Neuronal stem cell (in vitro differentiated cells): Measurements from ENCODE around the gene SLC25A4.

Experiments used
- DNase-seq: peaks from one replicate; pipeline ENCODE4 v3.0.0-alpha.2; 2013; ENCODE audit warnings: low spot score
- H2AFZ ChIP-seq: one replicate; pipeline ENCODE4 v1.6.1; 2013; ENCODE audit warnings: mild to moderate bottlenecking, low read length, inconsistent platforms
- H2AK5ac ChIP-seq: 2 replicates; pipeline ENCODE4 v1.6.1; 2013; ENCODE audit warnings: low read depth, mild to moderate bottlenecking, inconsistent platforms, low read length, moderate library complexity, mixed read lengths
- H2BK120ac ChIP-seq: 2 replicates; pipeline ENCODE4 v1.6.1; 2013; ENCODE audit warnings: low read depth, mild to moderate bottlenecking, inconsistent platforms, low read length, moderate library complexity, mixed read lengths
- H2BK12ac ChIP-seq: one replicate; pipeline ENCODE4 v1.6.1; 2013; ENCODE audit warnings: low read length, inconsistent platforms
- H2BK15ac ChIP-seq: 2 replicates; pipeline ENCODE4 v1.6.1; 2013; ENCODE audit warnings: mild to moderate bottlenecking, low read length, inconsistent platforms, mixed read lengths
- H2BK5ac ChIP-seq: one replicate; pipeline ENCODE4 v1.6.1; 2013; ENCODE audit warnings: inconsistent platforms, mild to moderate bottlenecking, low read length, moderate library complexity
- H3K14ac ChIP-seq: one replicate; pipeline ENCODE4 v1.6.1; 2013; ENCODE audit warnings: low read length, inconsistent platforms
- H3K18ac ChIP-seq: 2 replicates; pipeline ENCODE4 v1.6.1; 2013; ENCODE audit warnings: low read length, inconsistent platforms
- H3K23ac ChIP-seq: 2 replicates; pipeline ENCODE4 v1.6.1; 2013; ENCODE audit warnings: low read depth, mild to moderate bottlenecking, mixed read lengths, low read length, inconsistent platforms; ENCODE audit not compliant: poor library complexity
- H3K27ac ChIP-seq: replicated peaks from 3 replicates; pipeline ENCODE4 v1.5.1; 2013; ENCODE audit warnings: low read length, inconsistent platforms
- H3K27me3 ChIP-seq, 3 experiments: 2 replicates each; pipeline ENCODE4 v1.6.1; 2013; ENCODE audit warnings: low read length in 3 of 3, mild to moderate bottlenecking in 2 of 3, inconsistent platforms in 1 of 3, low read depth in 1 of 3, mixed read lengths in 1 of 3, moderate library complexity in 1 of 3; ENCODE audit not compliant: control insufficient read depth in 3 of 3, insufficient read depth in 3 of 3
- H3K36me3 ChIP-seq, 2 donors: replicated peaks in 1 of 2; 2 replicates each; pipeline ENCODE4 v1.6.1; 2013; ENCODE audit warnings: low read length in 2 of 2; ENCODE audit not compliant: control insufficient read depth in 2 of 2, insufficient read depth in 2 of 2
- H3K4ac ChIP-seq: 2 replicates; pipeline ENCODE4 v1.6.1; 2013; ENCODE audit warnings: inconsistent platforms, mild to moderate bottlenecking, low read length, moderate library complexity
- H3K4me1 ChIP-seq, 2 donors: 1 replicate in 1 of 2; 2 replicates in 1 of 2; pipeline ENCODE4 v1.6.1; 2013; ENCODE audit warnings: low read length in 2 of 2, low read depth in 1 of 2; ENCODE audit not compliant: control insufficient read depth in 2 of 2, insufficient read depth in 1 of 2
- H3K4me2 ChIP-seq: one replicate; pipeline ENCODE4 v1.6.1; 2013; ENCODE audit warnings: mild to moderate bottlenecking, low read length, inconsistent platforms; ENCODE audit not compliant: insufficient read depth, poor library complexity, severe bottlenecking
- H3K4me3 ChIP-seq, 2 donors: 2 replicates each; pipeline ENCODE4 v1.5.1; 2013; ENCODE audit warnings: low read length in 2 of 2, mild to moderate bottlenecking in 2 of 2, inconsistent platforms in 1 of 2, moderate library complexity in 1 of 2
- H3K79me1 ChIP-seq: one replicate; pipeline ENCODE4 v1.6.1; 2013; ENCODE audit warnings: low read depth, mild to moderate bottlenecking, inconsistent platforms, low read length, moderate library complexity
- H3K9ac ChIP-seq: one replicate; pipeline ENCODE4 v1.6.1; 2013; ENCODE audit warnings: mild to moderate bottlenecking, low read depth, low read length, inconsistent platforms; ENCODE audit not compliant: poor library complexity
- H3K9me3 ChIP-seq, 2 donors: replicated peaks in 1 of 2; 2 replicates each; pipeline versions ENCODE3 to v1.6.1; 2013; ENCODE audit warnings: low read length in 2 of 2, mild to moderate bottlenecking in 2 of 2, inconsistent platforms in 1 of 2, low read depth in 1 of 2, mixed read lengths in 1 of 2, moderate library complexity in 1 of 2; ENCODE audit not compliant: control insufficient read depth in 2 of 2, insufficient read depth in 1 of 2
- H4K8ac ChIP-seq: one replicate; pipeline ENCODE4 v1.6.1; 2013; ENCODE audit warnings: low read depth, mild to moderate bottlenecking, inconsistent platforms, low read length, moderate library complexity
- H4K91ac ChIP-seq: one replicate; pipeline ENCODE4 v1.6.1; 2013; ENCODE audit warnings: low read length, low read depth, mild to moderate bottlenecking, inconsistent platforms; ENCODE audit not compliant: poor library complexity
- whole genome bisulfite sequencing, 2 donors: extraction: QIAGEN DNeasy Blood & Tissue Kit; methylation state at CpG; one replicate each; pipeline ENCODE4 v1.1.7; 2013; ENCODE audit warnings: missing lambda C conversion rate in 2 of 2, mixed read lengths in 1 of 2; ENCODE audit not compliant: insufficient read length in 2 of 2, insufficient replicate concordance in 1 of 2; ENCODE audit errors: extremely low coverage in 2 of 2; 5-methylcytosine and 5-hydroxymethylcytosine counted together

The SLC25A4 gene

DNA sequence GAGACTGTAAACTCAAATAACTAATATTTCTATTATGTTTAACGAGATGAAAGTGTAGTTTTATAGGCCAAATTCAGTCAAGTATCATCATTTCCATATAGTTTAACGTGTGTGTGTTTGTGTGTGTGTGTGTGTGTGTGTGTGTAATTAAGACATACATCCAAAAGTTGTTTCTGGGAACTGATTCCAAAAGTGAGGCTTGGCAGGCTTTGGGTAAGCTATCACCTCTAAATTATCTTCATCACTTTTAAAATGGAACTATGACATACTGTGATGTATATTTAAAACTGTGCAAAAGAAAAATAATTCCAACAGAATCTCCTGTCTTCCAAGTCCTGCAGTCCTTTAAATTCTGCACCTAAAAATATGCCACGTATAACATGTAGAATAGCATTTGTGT is 19.1 kb upstream of the SLC25A4 start:
- no peak overlapping the region for H2BK12ac ChIP-seq
- H2BK15ac ChIP-seq: no peak overlapping the region
- no peak overlapping the region for H2BK120ac ChIP-seq
- no peak overlapping the region for H3K18ac ChIP-seq
- no peaks in the 10 kb centered on the region for H3K79me1 ChIP-seq
- no peaks in the 10 kb centered on the region for H3K36me3 ChIP-seq
- H4K8ac ChIP-seq: no peak overlapping the region
- no peak overlapping the region for H2AFZ ChIP-seq
- no peak overlapping the region for H2BK5ac ChIP-seq
- peaks cover 0 to 5% of the 10 kb centered on the region in 2 donors for H3K4me1 ChIP-seq
- no peak overlapping the region for H3K27ac ChIP-seq
- no peak for DNase-seq
- H4K91ac ChIP-seq: no peak overlapping the region
- no peak overlapping the region for H3K14ac ChIP-seq
- WGBS, 2 donors: no CpG with 5 or more reads among the region's 3 CpGs
- H3K27me3 ChIP-seq: peaks cover 0 to 70% (median 19%) of the 10 kb centered on the region in 3 experiments
- no peak overlapping the region for H3K4ac ChIP-seq
- no peak overlapping the region for H2AK5ac ChIP-seq
- no peaks in the 10 kb centered on the region for H3K9me3 ChIP-seq
- no peak overlapping the region for H3K23ac ChIP-seq
- H3K4me2 ChIP-seq: no peak overlapping the region
- no peak overlapping the region for H3K9ac ChIP-seq
- no peak overlapping the region for H3K4me3 ChIP-seq

DNA sequence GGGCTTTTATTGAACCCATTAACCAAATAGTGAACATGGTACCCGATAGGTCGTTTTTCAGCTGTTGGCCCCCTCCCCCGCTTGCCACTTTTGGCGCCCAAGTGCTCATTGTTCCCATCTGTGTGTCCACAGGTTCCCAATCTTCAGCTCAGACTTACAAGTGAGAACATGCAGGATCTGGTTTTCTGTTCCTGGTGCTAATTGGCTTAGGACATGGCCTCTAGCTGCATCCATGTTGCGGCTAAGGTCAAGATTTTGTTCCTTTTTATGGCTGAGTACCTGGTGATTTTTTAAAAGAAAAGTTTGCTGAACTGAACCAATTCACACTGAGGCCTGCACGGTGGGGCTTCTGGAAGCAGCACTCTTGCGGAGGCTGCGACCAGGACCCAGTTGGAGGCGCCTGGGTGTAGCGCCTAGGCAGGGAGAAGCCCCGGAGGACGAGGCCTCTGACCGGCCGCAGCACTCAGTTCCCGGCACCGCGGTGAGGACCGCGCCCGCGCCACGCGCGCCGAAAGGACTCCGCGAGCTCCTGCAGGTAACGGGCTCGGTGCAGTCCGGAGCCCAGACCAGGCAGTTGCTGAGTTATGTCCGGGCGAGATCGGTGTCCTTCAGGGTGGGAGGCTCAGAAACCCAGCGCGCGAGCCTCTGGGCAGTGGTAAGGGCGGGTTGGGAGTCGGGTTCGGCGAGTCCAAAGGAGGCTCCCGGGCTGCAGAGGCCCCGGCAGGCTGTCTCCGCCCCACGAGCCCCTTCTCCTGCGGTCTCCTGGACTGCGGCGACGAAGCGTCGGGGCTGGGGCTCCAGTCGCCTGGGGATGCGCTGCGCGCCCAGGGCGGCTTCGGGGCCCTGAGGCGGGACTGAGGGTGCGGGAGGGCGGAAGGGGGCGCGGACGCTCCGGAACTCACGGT is 15.8 kb upstream of the SLC25A4 start:
- DNase-seq: no peak
- Histone ChIP-seq H4K8ac (peak overlapping the region; percentile 10), H2BK120ac (peak overlapping the region; percentile 83), H3K4me1 (peaks cover 0 to 1% of the 10 kb centered on the region in 2 donors), H3K9ac (peak overlapping the region; percentile 80), H2BK5ac (peak overlapping the region; percentile 94), H3K18ac (peak overlapping the region; percentile 97), H2BK12ac (peak overlapping the region; percentile 58), H3K4me2 (peak overlapping the region; percentile 77), H4K91ac (peak overlapping the region; percentile 83), H3K27me3 (peaks cover 0 to 66% (median 21%) of the 10 kb centered on the region in 3 experiments), H2AK5ac (peak overlapping the region; percentile 62), H3K4ac (no peak overlapping the region), H2AFZ (peak overlapping the region; percentile 96), H2BK15ac (peak overlapping the region; percentile 97), H3K79me1 (no peaks in the 10 kb centered on the region), H3K4me3 (peak overlapping the region; percentile 47 to 77), H3K23ac (peak overlapping the region; percentile 78), H3K9me3 (no peaks in the 10 kb centered on the region), H3K14ac (peak overlapping the region; percentile 96), H3K36me3 (no peaks in the 10 kb centered on the region), H3K27ac (no peak overlapping the region)
- no CpG with 5 or more reads among the region's 64 CpGs for WGBS, 2 donors

DNA sequence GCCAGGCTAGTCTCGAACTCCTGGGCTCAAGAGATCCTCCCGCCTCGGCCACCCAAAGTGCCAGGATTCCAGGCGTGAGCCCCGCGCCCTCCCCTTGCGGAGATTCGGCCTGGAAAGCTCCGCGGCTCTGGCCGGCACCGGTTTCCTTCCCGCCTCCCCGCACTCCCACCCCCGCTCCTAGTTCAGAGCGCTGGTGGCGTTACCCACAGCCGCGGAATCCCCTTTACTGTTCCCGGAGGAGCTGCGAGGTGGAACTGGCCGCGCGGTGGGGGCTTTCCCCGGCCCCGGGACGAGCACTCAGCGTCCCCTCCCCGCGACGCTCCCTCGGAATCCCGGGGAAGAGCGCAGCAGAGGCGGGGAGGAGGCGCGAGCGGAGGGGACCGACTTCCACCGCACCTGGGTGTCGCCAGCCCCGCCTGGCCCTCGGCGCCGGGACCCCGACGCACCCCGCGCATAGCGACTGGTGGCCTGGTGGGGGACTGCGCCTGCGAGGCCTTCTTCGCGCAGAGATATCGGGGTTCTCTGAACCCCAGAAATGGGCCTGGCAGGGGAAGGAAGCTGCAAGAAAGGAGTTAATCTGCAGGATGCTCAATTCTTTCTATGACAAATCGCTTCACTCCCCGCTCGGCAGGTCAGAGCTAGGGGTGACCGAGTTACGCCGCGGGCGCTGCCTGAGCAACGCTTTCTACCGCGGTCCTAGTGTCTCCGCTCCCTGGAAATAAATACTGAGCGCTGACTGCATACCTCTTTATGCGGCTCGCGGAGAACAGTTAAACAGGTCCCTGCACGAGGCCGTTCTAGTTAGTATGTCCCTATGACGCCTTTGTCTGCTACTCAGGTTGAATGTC is 14.6 kb upstream of the SLC25A4 start:
- no peak overlapping the region for H2BK5ac ChIP-seq

More for the DNA sequence above, 14.6 kb upstream of the SLC25A4 start:
- H2BK120ac ChIP-seq: peak overlapping the region; percentile 24
- H3K23ac ChIP-seq: peak overlapping the region; percentile 43
- peak overlapping the region; percentile 89 for H3K4me2 ChIP-seq
- H4K91ac ChIP-seq: no peak overlapping the region
- H3K4me1 ChIP-seq: peaks cover 0 to 1% of the 10 kb centered on the region in 2 donors
- peak; percentile 52 for DNase-seq
- no peak overlapping the region for H4K8ac ChIP-seq
- no CpG with 5 or more reads among the region's 74 CpGs for WGBS, 2 donors
- H2BK12ac ChIP-seq: no peak overlapping the region
- no peaks in the 10 kb centered on the region for H3K36me3 ChIP-seq
- H3K4ac ChIP-seq: peak overlapping the region; percentile 37
- peak overlapping the region; percentile 76 for H3K14ac ChIP-seq
- peak overlapping the region; percentile 5 for H2AK5ac ChIP-seq
- peak overlapping the region; percentile 84 for H3K9ac ChIP-seq
- no peaks in the 10 kb centered on the region for H3K9me3 ChIP-seq
- peak overlapping the region; percentile 96 for H2AFZ ChIP-seq
- no peaks in the 10 kb centered on the region for H3K79me1 ChIP-seq
- H2BK15ac ChIP-seq: peak overlapping the region; percentile 30
- peaks cover 0 to 61% (median 21%) of the 10 kb centered on the region in 3 experiments for H3K27me3 ChIP-seq
- peak overlapping the region; percentile 43 to 81 for H3K4me3 ChIP-seq
- no peak overlapping the region for H3K27ac ChIP-seq
- H3K18ac ChIP-seq: peak overlapping the region; percentile 99
